B cell (primary cell): Measurements from ENCODE around the gene TAS2R50. TPM values are rescaled to one million over a fixed set of nuclear protein-coding genes. Genes with fewer than 3 reads are reported as not detected.

ENCODE experiments used
- ATAC-seq: fragments of 200-7000 bp; cut with Tn5 transposase; one replicate; pipeline ENCODE4 v1.10.0; 2021; ENCODE audit warnings: low read depth, mild to moderate bottlenecking, moderate number of reproducible peaks, moderate library complexity
- CTCF ChIA-PET: fragments of 350-600 bp; sonication (Branson Sonifier 250); formaldehyde crosslinking; loops from one replicate; lab custom pipeline; 2021; ENCODE audit warnings: antibody characterized with exemption, inconsistent platforms; lab: Charles Lee
- POLR2A ChIA-PET: fragments of 350-600 bp; sonication (Branson Sonifier 250); formaldehyde crosslinking; loops from one replicate; lab custom pipeline; 2021; ENCODE audit warnings: antibody characterized with exemption; lab: Charles Lee
- DNase-seq: peaks from one replicate; pipeline ENCODE4 v3.0.0; 2013
- H2AFZ ChIP-seq: 2 replicates; pipeline ENCODE4 v1.6.1; 2012; ENCODE audit warnings: mild to moderate bottlenecking, low read depth, low read length; ENCODE audit not compliant: insufficient read depth, poor library complexity, severe bottlenecking
- H3K27ac ChIP-seq, 2 donors: 1 replicate in 1 of 2; 2 replicates in 1 of 2; pipeline ENCODE4 v1.5.1; 2012 to 2013; ENCODE audit warnings: low read length in 2 of 2, mild to moderate bottlenecking in 2 of 2, moderate library complexity in 1 of 2
- H3K27me3 ChIP-seq, 4 experiments: fragments of 200-600 bp in 1 of 4; sonication (generic) in 1 of 4; replicated peaks in 1 of 4; 1 replicate in 2 of 4; 2 replicates in 2 of 4; pipeline versions ENCODE4 v1.6.1 to v1.7.0; 2013 to 2016; ENCODE audit warnings: low read length in 3 of 4, mild to moderate bottlenecking in 2 of 4, mixed read lengths in 1 of 4, moderate library complexity in 1 of 4; ENCODE audit not compliant: insufficient read depth in 4 of 4, control insufficient read depth in 3 of 4; ENCODE audit errors: control extremely low read depth in 1 of 4
- H3K36me3 ChIP-seq, 2 experiments: replicated peaks in 1 of 2; 1 replicate in 1 of 2; 2 replicates in 1 of 2; pipeline versions ENCODE4 v1.6.1 to v1.7.1; 2013; ENCODE audit warnings: low read length in 1 of 2; ENCODE audit not compliant: insufficient read depth in 2 of 2, control insufficient read depth in 1 of 2; ENCODE audit errors: control extremely low read depth in 1 of 2, extremely low read depth in 1 of 2
- H3K4me1 ChIP-seq, 2 donors: fragments of 200-600 bp in 1 of 2; sonication (generic) in 1 of 2; 1 replicate in 1 of 2; 2 replicates in 1 of 2; pipeline versions ENCODE4 v1.5.1 to v1.6.1; 2013 to 2017; ENCODE audit warnings: low read length in 2 of 2; ENCODE audit not compliant: control insufficient read depth in 2 of 2, insufficient read depth in 2 of 2
- H3K4me2 ChIP-seq: replicated peaks from 2 replicates; pipeline ENCODE3; 2012; ENCODE audit warnings: mild to moderate bottlenecking, low read depth, low read length; ENCODE audit not compliant: poor library complexity, severe bottlenecking
- H3K4me3 ChIP-seq, 5 experiments: fragments of 200-600 bp in 1 of 5; sonication (generic) in 1 of 5; 1 replicate in 3 of 5; 2 replicates in 2 of 5; pipeline versions ENCODE4 v1.5.1 to v1.7.0; 2011 to 2016; ENCODE audit warnings: low read length in 4 of 5, mild to moderate bottlenecking in 4 of 5, low read depth in 2 of 5, control low read depth in 1 of 5, moderate library complexity in 1 of 5; ENCODE audit not compliant: insufficient read depth in 1 of 5; ENCODE audit errors: control extremely low read depth in 1 of 5, extremely low read depth in 1 of 5
- H3K79me2 ChIP-seq: fragments of 200-600 bp; sonication (generic); one replicate; pipeline ENCODE4 v1.6.0; 2016; ENCODE audit warnings: low read length; ENCODE audit not compliant: control insufficient read depth, insufficient read depth
- H3K9ac ChIP-seq: fragments of 200-600 bp; sonication (generic); 2 replicates; pipeline ENCODE4 v1.6.1; 2017; ENCODE audit warnings: mild to moderate bottlenecking, low read length, moderate library complexity
- H3K9me3 ChIP-seq, 3 donors: one replicate each; pipeline versions ENCODE4 v1.6.1 to v1.7.1; 2013; ENCODE audit warnings: low read length in 2 of 3; ENCODE audit not compliant: control insufficient read depth in 2 of 3, insufficient read depth in 1 of 3; ENCODE audit errors: control extremely low read depth in 1 of 3
- H4K20me1 ChIP-seq: 2 replicates; pipeline ENCODE4 v1.6.0; 2012; ENCODE audit warnings: mild to moderate bottlenecking, low read length; ENCODE audit not compliant: insufficient read depth, control insufficient read depth, poor library complexity, severe bottlenecking
- H3K27ac Mint-ChIP-seq: one replicate; pipeline ENCODE4 v1.8.0; 2021; ENCODE audit warnings: mixed read lengths
- H3K27me3 Mint-ChIP-seq: one replicate; pipeline ENCODE4 v1.8.0; 2021; ENCODE audit warnings: mixed read lengths
- H3K4me1 Mint-ChIP-seq: one replicate; pipeline ENCODE4 v1.8.0; 2021; ENCODE audit warnings: mixed read lengths
- H3K4me3 Mint-ChIP-seq: one replicate; pipeline ENCODE4 v1.8.0; 2021; ENCODE audit warnings: mixed read lengths
- H3K9me3 Mint-ChIP-seq: one replicate; pipeline ENCODE4 v1.8.0; 2022; ENCODE audit warnings: mixed read lengths; ENCODE audit not compliant: insufficient read depth
- EZH2 ChIP-seq: IDR thresholded peaks from 2 replicates; pipeline ENCODE4 v1.6.1; 2012; ENCODE audit warnings: borderline replicate concordance, low read depth, mild to moderate bottlenecking, moderate library complexity, low read length; ENCODE audit not compliant: insufficient read depth, poor library complexity, severe bottlenecking
- WGBS: methylation state at CpG from one replicate; pipeline ENCODE4 v1.1.5; 2013; ENCODE audit warnings: missing lambda C conversion rate; ENCODE audit not compliant: insufficient coverage; 5-methylcytosine and 5-hydroxymethylcytosine counted together
- intact Hi-C: fragments of 100-400 bp; cut with micrococcal nuclease; formaldehyde crosslinking; loops from one replicate; pipeline ENCODE4 v1.10.0; 2022
- polyA plus RNA-seq: library from polyadenylated mRNA; depleted of rRNA; stranded (reverse); fragments of >200 nt; gene quantifications from 2 replicates; pipeline ENCODE4 v1.2.3, GENCODE V29; 2012
- total RNA-seq, 2 donors: library from RNA; stranded (reverse); fragments of 120-200 nt in 1 of 2; gene quantifications; 1 replicate in 1 of 2; 2 replicates in 1 of 2; pipeline versions ENCODE4 v1.2.3 to v1.2.4, GENCODE V29; 2013 to 2022
- TF ChIP-seq, protein P1 (sequence below): fragments of 200-600 bp; IDR thresholded peaks from one replicate; pipeline ENCODE4 v1.8.0; 2022; ENCODE audit warnings: antibody characterized with exemption, mild to moderate bottlenecking

The TAS2R50 gene
- total and polyA plus RNA-seq, 2 donors (not counting 1 experiment from before 2014, with no cell fraction given), result 0.28 to 1.9 TPM

DNA sequence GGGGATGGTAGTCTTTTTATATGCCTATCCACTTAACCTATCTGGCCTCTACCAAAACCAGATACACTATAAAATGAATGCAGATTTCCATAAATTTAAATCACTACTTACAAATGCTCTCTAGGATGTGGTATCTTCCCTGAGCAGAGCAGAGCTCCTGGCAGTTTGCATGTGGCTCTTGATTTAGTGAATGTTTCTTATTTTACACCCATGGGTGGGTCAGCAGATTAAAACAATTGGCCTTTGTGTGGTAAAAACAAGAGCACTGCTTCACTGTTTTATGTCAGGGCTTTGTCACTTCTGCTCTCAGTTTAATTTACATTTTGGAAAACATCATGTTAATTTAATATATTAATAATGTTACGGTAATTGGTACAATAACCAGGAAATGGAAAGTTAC is 30.2 kb upstream of the TAS2R50 start:
- no peaks in the 10 kb centered on the region for H3K9me3 Mint-ChIP-seq
- Histone ChIP-seq H3K4me1 (no peaks in the 10 kb centered on the region), H2AFZ (no peak overlapping the region), H3K36me3 (peaks cover 1 to 2% of the 10 kb centered on the region in 2 experiments), H3K4me2 (no peak overlapping the region), H3K9me3 (no peaks in the 10 kb centered on the region), H4K20me1 (no peaks in the 10 kb centered on the region), H3K79me2 (peaks cover 4% of the 10 kb centered on the region), H3K4me3 (no peak overlapping the region), H3K27ac (no peak overlapping the region), H3K27me3 (no peaks in the 10 kb centered on the region), H3K9ac (no peak overlapping the region)
- no peak overlapping the region for H3K4me3 Mint-ChIP-seq
- no peaks in the 10 kb centered on the region for H3K27me3 Mint-ChIP-seq
- DNase-seq (no peak), ATAC-seq (no peak)
- ChIA-PET POLR2A (no interaction called here), CTCF (no interaction called here)
- no peak overlapping the region for H3K27ac Mint-ChIP-seq
- H3K4me1 Mint-ChIP-seq, result peaks cover 2% of the 10 kb centered on the region
- no peak for TF ChIP-seq EZH2
- TF ChIP-seq, protein P1, sequence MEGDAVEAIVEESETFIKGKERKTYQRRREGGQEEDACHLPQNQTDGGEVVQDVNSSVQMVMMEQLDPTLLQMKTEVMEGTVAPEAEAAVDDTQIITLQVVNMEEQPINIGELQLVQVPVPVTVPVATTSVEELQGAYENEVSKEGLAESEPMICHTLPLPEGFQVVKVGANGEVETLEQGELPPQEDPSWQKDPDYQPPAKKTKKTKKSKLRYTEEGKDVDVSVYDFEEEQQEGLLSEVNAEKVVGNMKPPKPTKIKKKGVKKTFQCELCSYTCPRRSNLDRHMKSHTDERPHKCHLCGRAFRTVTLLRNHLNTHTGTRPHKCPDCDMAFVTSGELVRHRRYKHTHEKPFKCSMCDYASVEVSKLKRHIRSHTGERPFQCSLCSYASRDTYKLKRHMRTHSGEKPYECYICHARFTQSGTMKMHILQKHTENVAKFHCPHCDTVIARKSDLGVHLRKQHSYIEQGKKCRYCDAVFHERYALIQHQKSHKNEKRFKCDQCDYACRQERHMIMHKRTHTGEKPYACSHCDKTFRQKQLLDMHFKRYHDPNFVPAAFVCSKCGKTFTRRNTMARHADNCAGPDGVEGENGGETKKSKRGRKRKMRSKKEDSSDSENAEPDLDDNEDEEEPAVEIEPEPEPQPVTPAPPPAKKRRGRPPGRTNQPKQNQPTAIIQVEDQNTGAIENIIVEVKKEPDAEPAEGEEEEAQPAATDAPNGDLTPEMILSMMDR, result no peak
- WGBS, result no CpG with 5 or more reads among the region's 1 CpG
- intact Hi-C loops, result no loop called here

DNA sequence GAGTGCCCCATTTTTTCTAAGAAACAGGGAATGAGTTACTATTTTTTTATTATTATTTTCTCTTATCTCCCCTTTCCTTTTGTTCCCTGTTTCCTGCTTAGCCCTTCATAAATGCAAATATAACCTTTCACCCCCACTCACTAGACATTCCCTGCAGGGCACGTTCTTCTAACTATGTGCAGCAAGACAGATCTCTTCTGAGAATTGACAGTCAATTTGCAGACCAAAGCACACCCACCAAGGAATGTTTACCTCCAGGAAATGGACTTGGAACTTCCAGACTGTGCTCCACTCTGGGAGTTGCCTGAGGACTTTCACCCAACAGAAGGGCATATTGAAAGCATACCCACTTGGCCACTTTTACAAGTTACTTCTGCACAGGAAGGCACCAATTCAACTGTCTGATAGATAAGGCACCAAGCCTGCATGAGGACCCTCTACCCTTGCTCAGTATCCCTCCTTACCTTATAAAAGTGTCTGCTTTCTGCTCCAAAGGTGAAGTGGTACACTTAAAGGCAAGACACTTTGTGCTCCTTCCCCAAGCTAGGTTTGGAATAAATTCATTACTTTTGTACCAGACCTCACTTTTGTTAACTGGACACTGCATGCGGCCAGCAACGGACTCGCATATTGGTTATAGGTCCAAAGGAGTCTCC is 29.2 kb upstream of the TAS2R50 start:
- no peak overlapping the region for H3K4me3 ChIP-seq
- no peak overlapping the region for H3K4me3 Mint-ChIP-seq
- no peaks in the 10 kb centered on the region for H3K9me3 Mint-ChIP-seq
- H3K27me3 Mint-ChIP-seq, result no peaks in the 10 kb centered on the region
- H3K27ac Mint-ChIP-seq, result no peak overlapping the region
- no peak for ATAC-seq
- H3K79me2 ChIP-seq, result peaks cover 4% of the 10 kb centered on the region
- H3K27me3 ChIP-seq, result no peaks in the 10 kb centered on the region
- WGBS, result 80% methylated on average over 1 of the region's 4 CpGs
- H3K9ac ChIP-seq, result no peak overlapping the region
- no peak overlapping the region for H2AFZ ChIP-seq
- ChIA-PET CTCF (no interaction called here), POLR2A (no interaction called here)
- peaks cover 0 to 2% of the 10 kb centered on the region in 2 experiments for H3K36me3 ChIP-seq
- intact Hi-C loops, result no loop called here
- H3K4me1 ChIP-seq, result no peaks in the 10 kb centered on the region
- no peak overlapping the region for H3K27ac ChIP-seq
- no peaks in the 10 kb centered on the region for H4K20me1 ChIP-seq
- H3K4me2 ChIP-seq, result no peak overlapping the region
- H3K4me1 Mint-ChIP-seq, result peaks cover 2% of the 10 kb centered on the region
- TF ChIP-seq, protein P1, result no peak
- no peak for TF ChIP-seq EZH2
- no peak for DNase-seq
- H3K9me3 ChIP-seq, result no peaks in the 10 kb centered on the region
